LNCAP (cell line): ENCODE data around the gene LZTFL1.

ENCODE experiments used
- TF ChIP-seq, protein P1 (sequence below): fragments of 450-650 bp; IDR thresholded peaks from 2 replicates; pipeline ENCODE4 v1.5.1; 2017; ENCODE audit warnings: mild to moderate bottlenecking

The LZTFL1 gene

GRCh38 chr3:45872569-45872968 is 30.6 kb upstream of the LZTFL1 start:
- TF ChIP-seq, protein P1, sequence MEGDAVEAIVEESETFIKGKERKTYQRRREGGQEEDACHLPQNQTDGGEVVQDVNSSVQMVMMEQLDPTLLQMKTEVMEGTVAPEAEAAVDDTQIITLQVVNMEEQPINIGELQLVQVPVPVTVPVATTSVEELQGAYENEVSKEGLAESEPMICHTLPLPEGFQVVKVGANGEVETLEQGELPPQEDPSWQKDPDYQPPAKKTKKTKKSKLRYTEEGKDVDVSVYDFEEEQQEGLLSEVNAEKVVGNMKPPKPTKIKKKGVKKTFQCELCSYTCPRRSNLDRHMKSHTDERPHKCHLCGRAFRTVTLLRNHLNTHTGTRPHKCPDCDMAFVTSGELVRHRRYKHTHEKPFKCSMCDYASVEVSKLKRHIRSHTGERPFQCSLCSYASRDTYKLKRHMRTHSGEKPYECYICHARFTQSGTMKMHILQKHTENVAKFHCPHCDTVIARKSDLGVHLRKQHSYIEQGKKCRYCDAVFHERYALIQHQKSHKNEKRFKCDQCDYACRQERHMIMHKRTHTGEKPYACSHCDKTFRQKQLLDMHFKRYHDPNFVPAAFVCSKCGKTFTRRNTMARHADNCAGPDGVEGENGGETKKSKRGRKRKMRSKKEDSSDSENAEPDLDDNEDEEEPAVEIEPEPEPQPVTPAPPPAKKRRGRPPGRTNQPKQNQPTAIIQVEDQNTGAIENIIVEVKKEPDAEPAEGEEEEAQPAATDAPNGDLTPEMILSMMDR = no peak

DNA sequence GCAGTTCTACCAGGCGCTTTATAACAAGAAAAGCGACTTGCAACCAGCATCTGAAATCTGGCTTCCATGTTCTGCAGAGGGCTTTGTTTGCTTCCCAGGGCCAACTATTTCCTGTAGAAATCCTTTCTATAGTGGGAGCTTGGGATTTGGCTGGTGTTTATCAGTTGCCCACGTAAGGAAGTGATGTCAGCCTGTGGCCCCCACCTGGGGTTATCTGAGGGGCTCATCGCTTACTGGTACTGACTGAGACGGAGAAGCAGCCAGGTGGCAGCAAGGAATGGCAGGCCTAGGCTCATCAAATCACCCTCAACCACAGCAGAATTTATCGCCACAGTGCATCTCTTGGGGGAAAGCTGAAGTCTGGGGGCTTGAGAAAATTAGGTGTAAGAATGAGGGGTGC is 29.9 kb upstream of the LZTFL1 start:
- TF ChIP-seq, protein P1 = no peak

DNA sequence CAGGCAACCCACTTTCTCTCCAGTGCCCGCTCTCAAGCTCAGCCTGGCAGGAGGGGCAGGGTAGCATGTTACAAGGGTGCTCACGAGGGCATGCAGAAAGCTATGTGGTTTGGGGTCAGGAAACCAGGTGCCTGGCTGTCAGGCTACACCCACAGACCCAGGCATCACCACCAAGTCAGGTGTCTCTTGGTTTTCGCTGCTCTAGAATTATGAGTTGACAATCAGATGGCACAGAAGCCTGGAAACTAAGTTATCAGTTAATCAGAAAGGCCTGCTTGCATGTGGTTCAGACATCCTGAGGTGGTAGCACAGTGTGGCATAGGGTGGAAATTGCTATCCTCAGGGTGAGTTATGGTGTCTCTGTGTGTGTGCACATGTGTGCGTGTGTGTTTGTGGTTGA is 28.2 kb upstream of the LZTFL1 start:
- TF ChIP-seq, protein P1 = no peak

GRCh38 chr3:45869638-45870037 is 27.7 kb upstream of the LZTFL1 start:
- TF ChIP-seq, protein P1 = no peak

DNA sequence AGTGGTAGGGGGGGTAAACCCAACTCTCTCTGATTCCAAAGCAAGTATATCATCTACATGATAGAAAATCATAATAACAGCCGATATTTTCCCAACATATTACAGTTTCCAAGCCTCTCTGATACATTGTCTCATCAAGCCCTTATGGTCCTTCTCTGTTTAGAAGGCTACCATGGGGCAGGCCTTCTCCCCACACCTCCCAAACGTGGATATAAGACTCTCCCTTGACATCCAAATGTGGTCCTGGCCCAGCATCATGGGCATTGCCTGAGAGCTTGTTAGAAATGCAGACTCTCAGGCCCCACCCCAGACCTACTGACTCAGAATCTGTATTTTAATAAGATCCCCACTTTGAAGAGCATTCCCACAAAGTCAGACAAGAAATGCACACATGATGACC is 26.7 kb upstream of the LZTFL1 start:
- TF ChIP-seq, protein P1 = no peak

GRCh38 chr3:45868213-45868612 is 26.3 kb upstream of the LZTFL1 start:
- TF ChIP-seq, protein P1 = no peak

- TF ChIP-seq, protein P1 = no peak
These were observed 23.6 kb upstream of the LZTFL1 start for GRCh38 chr3:45865563-45865962.

DNA sequence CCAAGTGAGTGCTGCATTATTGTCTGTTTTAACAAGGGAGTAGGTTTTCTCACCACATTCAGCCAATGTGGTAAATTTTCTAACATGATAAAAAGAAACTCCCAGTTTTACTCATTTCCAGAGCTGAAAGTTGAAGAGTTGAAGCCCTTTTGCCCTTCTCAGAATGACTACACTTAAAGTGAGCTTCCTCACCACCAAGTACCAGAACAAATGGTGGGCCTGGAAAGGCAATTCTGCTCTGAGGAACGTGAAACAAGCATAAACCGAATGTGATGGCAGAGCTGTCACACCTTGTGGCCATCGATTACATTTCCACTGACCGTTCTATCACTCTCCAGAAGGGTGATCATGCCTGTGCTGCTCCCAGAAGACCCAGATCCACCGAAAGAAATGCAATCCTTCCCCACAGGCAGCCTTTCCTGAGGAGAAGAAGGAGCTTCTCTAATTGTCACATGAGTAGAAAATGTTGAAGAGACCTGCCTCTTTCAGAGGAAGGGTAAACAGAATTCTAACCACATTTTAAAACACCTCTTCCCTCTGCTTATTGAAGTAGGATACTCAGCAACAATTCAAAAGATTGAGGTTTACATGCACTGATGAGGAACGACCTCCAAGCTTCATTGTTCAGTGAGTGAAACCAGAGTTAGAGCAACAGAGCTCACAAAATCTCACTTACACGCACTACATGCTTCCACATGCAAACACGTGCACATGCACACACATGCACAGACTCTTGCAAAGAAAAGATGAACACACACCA is 23.0 kb upstream of the LZTFL1 start:
- TF ChIP-seq, protein P1 = no peak
